Measurements from ENCODE around the gene DMAP1. TPM values are rescaled to one million over a fixed set of nuclear protein-coding genes. Genes with fewer than 3 reads are reported as not detected.

DMAP1 gene
- total and polyA plus RNA-seq, 11 donors = 23.5 to 35.5 (median 28.7) TPM

DNA sequence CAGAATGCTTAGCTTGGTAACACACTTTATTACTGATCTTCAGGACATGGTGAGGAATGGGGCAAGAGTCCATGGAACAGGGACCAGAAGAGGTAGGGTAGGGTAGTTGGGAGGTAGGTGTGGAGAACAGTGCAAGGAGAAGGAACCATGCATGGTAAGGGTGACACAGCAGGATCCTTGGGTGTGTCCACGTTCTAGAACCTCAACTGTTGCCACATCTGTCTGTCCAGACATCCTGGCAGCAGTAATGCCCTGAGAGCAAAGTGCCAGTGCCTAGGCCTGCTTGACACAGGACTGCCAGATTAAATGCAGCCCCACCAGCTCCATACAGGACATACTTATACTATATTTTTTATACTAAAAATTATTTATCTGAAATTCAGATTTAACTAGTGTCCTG, 13.9 kb downstream of the DMAP1 start:
- Histone ChIP-seq H3K27me3 (no peaks in the 10 kb centered on the region), H3K4me3 (no peak overlapping the region), H3K27ac (no peak overlapping the region), H3K36me3 (peaks cover 0 to 22% (median 7%) of the 10 kb centered on the region in 9 donors), H3K4me1 (no peaks in the 10 kb centered on the region), H3K9me3 (no peaks in the 10 kb centered on the region)
- intact Hi-C loops (cut with DNase I) = no loop called here
- no peak for DNase-seq
- peak in 1 of 4 donors; percentile 23 for ATAC-seq
- TF ChIP-seq POLR2A (IDR thresholded peaks at IDR 0.05) = no peak
- TF ChIP-seq, protein P1, sequence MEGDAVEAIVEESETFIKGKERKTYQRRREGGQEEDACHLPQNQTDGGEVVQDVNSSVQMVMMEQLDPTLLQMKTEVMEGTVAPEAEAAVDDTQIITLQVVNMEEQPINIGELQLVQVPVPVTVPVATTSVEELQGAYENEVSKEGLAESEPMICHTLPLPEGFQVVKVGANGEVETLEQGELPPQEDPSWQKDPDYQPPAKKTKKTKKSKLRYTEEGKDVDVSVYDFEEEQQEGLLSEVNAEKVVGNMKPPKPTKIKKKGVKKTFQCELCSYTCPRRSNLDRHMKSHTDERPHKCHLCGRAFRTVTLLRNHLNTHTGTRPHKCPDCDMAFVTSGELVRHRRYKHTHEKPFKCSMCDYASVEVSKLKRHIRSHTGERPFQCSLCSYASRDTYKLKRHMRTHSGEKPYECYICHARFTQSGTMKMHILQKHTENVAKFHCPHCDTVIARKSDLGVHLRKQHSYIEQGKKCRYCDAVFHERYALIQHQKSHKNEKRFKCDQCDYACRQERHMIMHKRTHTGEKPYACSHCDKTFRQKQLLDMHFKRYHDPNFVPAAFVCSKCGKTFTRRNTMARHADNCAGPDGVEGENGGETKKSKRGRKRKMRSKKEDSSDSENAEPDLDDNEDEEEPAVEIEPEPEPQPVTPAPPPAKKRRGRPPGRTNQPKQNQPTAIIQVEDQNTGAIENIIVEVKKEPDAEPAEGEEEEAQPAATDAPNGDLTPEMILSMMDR (IDR thresholded peaks at IDR 0.05) = no peak
- WGBS, 4 donors = 75 to 85% (median 78%) methylated on average over 1 of the region's 1 CpG

DNA sequence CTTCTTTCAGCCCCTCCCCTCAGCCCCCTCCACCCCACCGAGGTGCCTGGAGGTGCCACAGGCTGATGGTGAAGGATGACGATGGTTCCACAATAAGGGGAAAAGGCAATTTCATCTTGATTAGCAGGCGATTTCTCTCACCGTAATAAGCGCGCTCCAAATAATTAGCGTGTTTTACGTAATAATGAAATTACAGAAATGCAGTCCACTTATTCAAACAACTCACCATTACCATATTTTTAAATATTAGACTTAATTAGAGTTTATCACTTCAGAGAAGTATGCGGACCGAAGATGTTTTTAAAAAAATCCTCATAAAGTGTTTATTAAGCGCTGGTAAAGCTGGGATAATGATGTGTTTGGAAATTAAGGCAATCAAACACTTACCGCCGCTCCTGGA, 14.9 kb downstream of the DMAP1 start:
- ATAC-seq (no peak), DNase-seq (no peak)
- TF ChIP-seq, protein P1 (IDR thresholded peaks at IDR 0.05) = no peak
- no peak for TF ChIP-seq POLR2A (IDR thresholded peaks at IDR 0.05)
- H3K4me1 ChIP-seq = no peaks in the 10 kb centered on the region
- H3K36me3 ChIP-seq = peaks cover 0 to 20% (median 8%) of the 10 kb centered on the region in 9 donors
- WGBS, 4 donors = 94 to 98% (median 96%) methylated on average over 13 of the region's 13 CpGs
- no peak overlapping the region for H3K27ac ChIP-seq
- H3K4me3 ChIP-seq = no peak overlapping the region
- no peaks in the 10 kb centered on the region for H3K9me3 ChIP-seq
- intact Hi-C loops (cut with DNase I) = no loop called here
- H3K27me3 ChIP-seq = no peaks in the 10 kb centered on the region

DNA sequence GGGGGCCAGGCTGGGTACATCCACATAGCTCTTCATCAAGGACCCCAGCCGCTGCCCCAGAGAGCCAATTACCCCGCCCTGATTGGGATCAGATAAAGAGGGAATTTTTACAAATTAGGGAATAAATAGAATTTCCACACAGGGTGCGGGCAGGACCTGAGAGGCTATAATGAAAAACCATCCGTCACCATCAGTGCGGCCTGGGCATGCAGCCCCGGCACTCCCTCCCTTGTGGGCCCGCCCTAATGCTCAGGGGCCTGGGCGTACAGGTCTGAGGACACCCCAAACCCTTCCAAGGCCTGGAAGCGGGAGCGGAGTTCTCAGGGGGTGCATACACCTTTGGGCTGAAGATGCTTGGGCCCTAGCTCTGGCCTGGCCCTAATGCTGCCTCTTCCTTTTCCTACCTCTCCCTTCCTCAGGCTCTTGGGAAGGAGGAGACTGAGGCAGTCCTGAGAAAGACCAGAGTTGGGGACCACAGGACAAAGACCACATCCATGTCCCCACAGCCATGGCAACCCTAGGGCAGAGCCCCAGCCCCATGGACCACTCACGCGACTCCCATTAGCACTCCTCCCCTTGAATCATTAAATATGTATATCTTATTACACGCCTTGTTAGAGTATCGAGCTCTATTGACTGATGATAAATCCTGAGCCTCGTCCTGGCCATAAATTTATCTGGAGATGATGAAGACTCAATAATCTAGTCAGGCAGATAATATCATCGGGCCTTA, 16.3 kb downstream of the DMAP1 start:
- peak in 1 of 4 donors; percentile 16 for ATAC-seq

DNA sequence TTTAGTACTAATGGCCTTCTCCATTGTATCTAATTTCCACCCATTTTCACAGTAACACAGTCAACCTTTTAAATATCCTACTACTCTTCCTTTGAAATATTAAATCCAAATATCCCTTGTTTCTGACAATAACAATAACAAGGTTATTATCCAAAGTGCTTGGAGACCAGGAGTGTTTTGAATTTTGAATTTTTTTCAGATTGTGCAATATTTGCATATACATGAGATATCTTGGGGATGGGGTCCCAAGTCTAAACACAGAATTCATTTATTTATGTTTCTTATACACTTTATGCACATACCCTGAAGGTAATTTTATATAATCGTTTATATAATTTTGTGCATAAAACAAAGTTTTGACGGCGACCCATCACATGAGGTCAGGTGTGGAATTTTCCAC, 17.5 kb downstream of the DMAP1 start:
- H3K9me3 ChIP-seq = no peaks in the 10 kb centered on the region
- TF ChIP-seq POLR2A (IDR thresholded peaks at IDR 0.05) = no peak
- TF ChIP-seq, protein P1 (IDR thresholded peaks at IDR 0.05) = no peak
- no peaks in the 10 kb centered on the region for H3K4me1 ChIP-seq
- intact Hi-C loops (cut with DNase I) = no loop called here
- no peak for DNase-seq
- WGBS, 4 donors = 94 to 96% (median 95%) methylated on average over 3 of the region's 3 CpGs
- no peak overlapping the region for H3K27ac ChIP-seq
- no peak overlapping the region for H3K4me3 ChIP-seq
- ATAC-seq = no peak
- no peaks in the 10 kb centered on the region for H3K27me3 ChIP-seq
- H3K36me3 ChIP-seq = peaks cover 0 to 20% (median 8%) of the 10 kb centered on the region in 9 donors

More for the DNA sequence above, 16.3 kb downstream of the DMAP1 start:
- Histone ChIP-seq H3K36me3 (peaks cover 0 to 20% (median 8%) of the 10 kb centered on the region in 9 donors), H3K9me3 (no peaks in the 10 kb centered on the region), H3K4me1 (no peaks in the 10 kb centered on the region), H3K27me3 (no peaks in the 10 kb centered on the region), H3K27ac (no peak overlapping the region), H3K4me3 (no peak overlapping the region)
- TF ChIP-seq POLR2A (IDR thresholded peaks at IDR 0.05) = no peak
- TF ChIP-seq, protein P1 (IDR thresholded peaks at IDR 0.05) = no peak
- no peak for DNase-seq
- 96 to 98% (median 97%) methylated on average over 16 of the region's 16 CpGs for WGBS, 4 donors
- intact Hi-C loops (cut with DNase I) = no loop called here
